Measurements from ENCODE around the gene SEZ6L2.

- no peak for TF ChIP-seq CTCF (IDR thresholded peaks at IDR 0.05; ENCODE audit: control extremely low read depth in 1 of 3, insufficient read depth in 1 of 3, low read depth in 1 of 3, low read length in 3 of 3)
- TF ChIP-seq EP300 (IDR thresholded peaks at IDR 0.05; ENCODE audit: borderline replicate concordance in 1 of 2, low read depth in 2 of 2, low read length in 2 of 2): no peak
- TF ChIP-seq EZH2 (IDR thresholded peaks at IDR 0.05; ENCODE audit: low read depth, low read length, severe bottlenecking): no peak
- no peak for TF ChIP-seq POLR2AphosphoS5 (IDR thresholded peaks at IDR 0.05; ENCODE audit: low read depth, low read length)
- TF ChIP-seq POLR2A (IDR thresholded peaks at IDR 0.05; ENCODE audit: control extremely low read depth in 1 of 2, low read depth in 2 of 2, low read length in 2 of 2): no peak
- TF ChIP-seq SRF (IDR thresholded peaks at IDR 0.05; ENCODE audit: low read depth, low read length): no peak
- no peak for TF ChIP-seq GABPA (IDR thresholded peaks at IDR 0.05; ENCODE audit: borderline replicate concordance, insufficient read depth, low read length)
- no peak for TF ChIP-seq CEBPB (IDR thresholded peaks at IDR 0.05; ENCODE audit: low read depth, low read length)
- TF ChIP-seq SIN3A (conservative IDR thresholded peaks at IDR 0.05 in 1 of 2, IDR thresholded peaks at IDR 0.05 in 1 of 2; ENCODE audit: low read depth in 1 of 2, low read length in 2 of 2): no peak
- TF ChIP-seq CHD7 (IDR thresholded peaks at IDR 0.05; ENCODE audit: insufficient replicate concordance, low read length): no peak
- TF ChIP-seq JUND (IDR thresholded peaks at IDR 0.05; ENCODE audit: low read length): no peak
- TF ChIP-seq RXRA (IDR thresholded peaks at IDR 0.05; ENCODE audit: insufficient read depth, low read depth, low read length): no peak
- TF ChIP-seq USF2 (IDR thresholded peaks at IDR 0.05; ENCODE audit: low read length): no peak
- TF ChIP-seq TAF1 (IDR thresholded peaks at IDR 0.05; ENCODE audit: low read depth, low read length): no peak
Observed at GRCh38 chr16:29875206-29875605, 24.1 kb downstream of the SEZ6L2 start.
